Fibroblast of skin of scalp (primary cell): ENCODE results near the gene CUX1.
"Not testable (repeated sequence)": the region's sequence is repeated elsewhere in the genome, so short reads cannot be mapped to it uniquely, and the experiment has no call there.

Experiments
- DNase-seq: peaks from one replicate; pipeline ENCODE4 v3.0.0-alpha.2; 2013

CUX1 gene

DNA sequence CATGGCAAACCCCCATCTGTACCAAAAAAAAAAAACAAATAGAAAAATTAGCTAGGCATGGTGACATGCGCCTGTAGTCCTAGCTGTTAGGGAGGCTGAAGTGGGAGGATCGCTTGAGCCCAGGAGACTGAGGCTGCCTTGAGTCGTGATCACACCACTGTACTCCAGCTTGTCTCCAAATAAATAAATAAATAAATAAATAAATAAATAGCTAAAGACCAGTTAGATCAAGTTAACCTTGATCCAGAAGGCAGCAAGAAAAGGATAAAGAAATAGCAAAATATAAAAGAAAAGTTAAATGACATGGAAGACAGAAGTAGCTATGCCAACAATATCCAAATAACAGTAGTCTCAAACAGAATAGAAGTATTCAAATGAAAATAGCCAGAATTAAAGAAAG is 337.0 kb downstream of the CUX1 start:
- DNase-seq: no peak

DNA sequence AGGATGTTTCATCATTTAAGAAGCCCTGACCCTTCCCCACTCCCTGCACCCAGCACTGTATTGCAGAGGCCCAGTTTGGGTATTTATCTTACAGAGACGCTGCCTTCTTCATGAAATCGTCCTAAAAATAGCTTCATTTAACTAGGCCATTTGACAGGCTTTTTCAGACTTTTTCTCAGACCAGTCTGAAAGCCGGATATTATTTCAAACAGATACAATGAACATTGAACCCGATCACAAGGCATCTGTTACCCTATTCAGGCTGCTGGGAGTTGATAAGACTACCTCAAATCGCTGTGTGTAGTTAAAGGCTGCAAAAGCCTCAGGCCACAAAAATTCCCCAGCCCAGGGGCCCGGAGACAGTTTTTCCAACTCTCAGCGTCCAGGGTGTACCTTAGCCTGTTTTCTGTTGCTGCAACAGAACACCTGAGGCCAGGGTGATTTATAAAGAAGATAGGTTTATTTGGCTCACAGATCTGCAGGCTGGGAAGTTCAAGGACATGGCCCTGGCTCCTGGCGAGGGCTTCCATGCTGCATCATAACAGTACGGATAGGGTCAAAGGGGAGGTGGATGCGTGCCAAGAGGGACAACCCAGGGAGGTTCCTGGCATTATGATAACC is 338.5 kb downstream of the CUX1 start:
- no peak for DNase-seq

DNA sequence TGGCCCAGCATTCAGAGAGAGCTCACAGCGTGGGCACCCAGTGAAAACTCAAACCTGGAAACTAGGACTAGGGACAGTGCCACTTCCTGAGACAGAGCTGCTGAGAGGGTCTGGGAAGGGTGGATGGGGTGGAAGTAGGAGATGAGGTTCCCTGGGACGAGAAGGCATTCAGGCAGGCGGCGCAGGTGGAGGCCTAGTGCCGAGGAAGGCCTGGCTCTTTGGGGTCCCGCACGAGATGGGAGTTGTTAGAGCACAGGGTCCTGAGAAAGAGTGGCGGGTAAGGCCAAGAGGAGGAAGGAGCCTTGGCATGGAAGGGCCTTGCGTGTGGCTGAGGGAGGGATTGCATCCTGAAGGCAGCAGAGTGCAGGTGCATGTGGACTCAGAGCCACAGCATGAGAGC is 339.4 kb downstream of the CUX1 start:
- DNase-seq: no peak

DNA sequence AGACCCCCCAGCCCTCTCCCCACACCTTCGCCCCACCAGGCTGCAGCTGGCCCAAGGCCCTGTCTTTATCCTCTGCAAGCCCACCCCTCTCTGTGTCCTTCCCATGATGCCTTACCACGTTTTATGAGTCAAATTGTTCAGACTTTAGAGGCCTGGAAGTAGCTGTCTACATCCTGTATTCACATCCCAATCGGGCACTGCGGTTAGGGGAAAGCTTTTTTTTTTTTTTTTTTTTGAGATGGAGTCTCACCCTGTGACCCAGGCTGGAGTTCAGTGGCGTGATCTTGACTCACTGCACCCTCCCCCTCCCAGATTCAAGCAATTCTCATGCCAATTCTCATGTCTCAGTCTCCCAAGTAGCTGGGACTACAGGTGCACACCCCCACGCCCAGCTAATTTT is 347.7 kb downstream of the CUX1 start:
- no peak for DNase-seq

- DNase-seq: no peak
Observed at GRCh38 chr7:102167254-102167653, 349.8 kb downstream of the CUX1 start.

- peak; percentile 23 for DNase-seq
Observed at GRCh38 chr7:102169651-102170392, 352.4 kb downstream of the CUX1 start.

DNA sequence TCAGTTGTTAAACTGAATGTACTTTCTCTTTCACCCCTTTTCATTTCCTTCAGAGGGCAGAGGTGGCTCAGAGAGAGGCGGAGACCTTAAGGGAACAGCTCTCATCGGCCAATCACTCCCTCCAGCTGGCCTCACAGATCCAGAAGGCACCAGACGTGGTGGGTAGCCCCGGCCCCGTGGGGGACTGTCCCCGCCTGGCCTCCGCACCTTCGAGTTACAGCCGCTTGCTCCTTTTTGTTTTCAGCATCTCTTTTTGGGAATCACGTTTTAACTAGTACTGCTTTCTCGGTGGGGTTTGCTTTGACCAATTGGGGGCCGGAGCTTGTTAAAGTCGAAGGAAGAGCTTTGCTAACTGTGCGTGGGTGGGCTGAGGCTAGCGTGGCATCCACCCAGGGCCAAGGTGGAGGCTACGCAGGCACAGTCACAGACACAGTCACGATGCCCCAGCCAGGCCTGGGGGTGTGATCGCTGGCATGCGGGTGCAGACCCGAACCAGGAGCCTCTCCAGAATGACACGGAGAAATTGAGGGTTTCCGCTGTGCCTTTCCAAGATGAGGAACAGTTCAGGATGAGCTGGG is 353.1 kb downstream of the CUX1 start:
- DNase-seq: no peak

GRCh38 chr7:102173669-102174068 is 356.2 kb downstream of the CUX1 start:
- no peak for DNase-seq

DNA sequence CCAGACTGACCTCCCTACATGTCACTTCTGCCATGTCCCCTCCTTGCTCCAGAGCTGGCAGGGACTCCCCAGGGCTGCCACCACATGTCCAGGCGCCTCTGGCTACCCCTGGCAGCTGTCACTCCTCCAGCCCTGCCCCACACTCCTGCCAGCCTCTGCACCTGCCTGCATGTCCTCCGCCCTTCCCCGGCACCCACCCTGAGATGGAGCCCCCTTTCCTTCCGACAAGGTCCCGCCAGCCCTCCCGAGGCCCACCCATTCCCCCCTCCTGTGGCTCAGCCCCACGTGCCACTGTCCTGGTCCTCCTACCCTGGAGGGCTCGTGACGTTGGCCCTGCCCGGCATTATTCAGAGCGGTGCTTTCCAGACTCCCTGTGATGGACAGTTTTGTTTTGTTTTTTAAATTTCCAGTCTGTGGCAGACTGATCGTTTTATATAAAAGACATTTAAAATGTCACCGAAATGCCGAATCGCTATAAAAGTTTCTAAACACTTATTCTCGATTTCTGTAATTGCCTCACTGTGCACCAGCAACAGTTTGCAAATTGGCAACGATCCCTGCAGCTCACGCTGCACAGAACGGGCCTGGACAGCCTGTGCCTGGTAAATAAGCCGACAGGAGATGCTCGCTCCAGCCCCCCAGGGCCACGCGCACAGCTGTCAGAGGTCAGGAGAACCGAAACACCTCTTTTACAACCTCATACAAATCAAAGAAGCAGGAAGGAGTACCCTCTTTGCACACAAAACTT is 358.2 kb downstream of the CUX1 start:
- DNase-seq: no peak

DNA sequence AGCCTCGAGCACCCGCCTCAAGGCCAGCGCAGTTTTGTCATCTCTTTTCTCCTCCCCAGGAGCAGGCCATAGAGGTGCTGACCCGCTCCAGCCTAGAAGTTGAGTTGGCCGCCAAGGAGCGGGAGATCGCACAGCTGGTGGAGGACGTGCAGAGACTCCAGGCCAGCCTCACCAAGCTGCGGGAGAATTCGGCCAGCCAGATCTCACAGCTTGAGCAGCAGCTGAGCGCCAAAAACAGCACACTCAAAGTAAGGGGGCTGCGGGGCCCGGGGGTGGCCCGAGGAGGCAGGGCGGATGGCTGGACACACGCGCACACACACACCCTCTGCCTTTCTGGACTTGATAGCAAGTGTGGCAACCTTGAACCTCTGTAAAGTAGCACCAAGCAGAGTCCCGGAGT is 361.0 kb downstream of the CUX1 start:
- DNase-seq: no peak

GRCh38 chr7:102180727-102181126 is 363.3 kb downstream of the CUX1 start:
- DNase-seq: no peak

DNA sequence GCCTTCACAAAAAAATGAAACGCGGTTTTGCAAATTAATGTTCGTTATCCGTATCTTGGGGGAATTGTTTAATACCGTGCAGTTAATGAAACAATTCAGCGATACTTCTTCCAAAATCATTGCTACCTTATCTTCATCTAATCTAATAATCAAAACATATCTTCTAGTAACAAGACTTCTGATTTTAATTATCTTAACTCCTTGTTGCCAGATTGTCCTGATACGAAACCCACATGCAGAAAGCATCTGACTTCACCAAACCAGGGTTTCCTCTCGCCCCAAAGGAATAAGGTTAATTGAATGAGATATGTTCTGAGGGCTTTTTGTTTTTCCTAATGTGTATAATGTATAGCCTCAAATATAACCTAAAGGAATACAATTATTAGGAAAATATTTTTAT is 364.1 kb downstream of the CUX1 start:
- DNase-seq: no peak

- no peak for DNase-seq
Observed at GRCh38 chr7:102182016-102182415, 364.6 kb downstream of the CUX1 start.

GRCh38 chr7:102183848-102184247 is 366.4 kb downstream of the CUX1 start:
- not testable (repeated sequence) for DNase-seq

DNA sequence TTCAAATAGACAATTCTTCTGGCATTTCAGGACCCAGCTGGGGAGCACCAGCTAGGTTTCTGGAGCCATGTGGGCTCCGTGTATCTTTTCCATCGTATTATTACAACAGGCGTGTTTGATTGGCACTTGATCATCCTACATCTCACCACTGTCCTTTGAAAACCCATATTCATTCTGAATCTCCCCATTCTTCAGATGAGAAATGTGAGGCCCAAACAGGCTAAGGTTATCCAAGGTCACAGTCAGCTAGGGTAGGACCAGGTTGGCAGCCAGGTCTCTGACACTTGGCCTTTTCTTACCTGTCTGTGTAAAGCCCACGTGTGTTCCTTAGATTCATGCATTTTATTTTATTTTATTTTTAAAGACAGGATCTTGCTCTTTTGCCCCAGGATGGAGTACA is 366.9 kb downstream of the CUX1 start:
- DNase-seq: no peak

DNA sequence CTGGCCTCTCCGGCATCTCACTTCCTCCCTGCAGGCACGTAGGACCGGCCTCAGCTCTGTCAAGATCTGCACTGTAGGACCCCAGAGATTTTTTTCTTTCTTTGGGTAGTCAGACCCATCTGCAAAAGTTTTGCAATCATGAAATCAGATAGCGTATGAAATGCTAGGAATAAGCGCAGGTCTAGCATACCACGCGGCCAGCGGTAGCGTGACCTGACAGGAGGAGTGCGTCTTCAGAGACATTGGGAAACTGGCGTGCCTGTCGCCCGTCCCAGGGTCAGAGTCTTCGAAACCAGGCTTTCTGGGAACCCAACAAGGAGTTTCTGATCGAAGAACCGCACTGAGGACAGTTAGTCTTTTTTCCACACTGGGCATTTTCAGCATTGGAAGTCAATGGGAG is 368.4 kb downstream of the CUX1 start:
- no peak for DNase-seq

DNA sequence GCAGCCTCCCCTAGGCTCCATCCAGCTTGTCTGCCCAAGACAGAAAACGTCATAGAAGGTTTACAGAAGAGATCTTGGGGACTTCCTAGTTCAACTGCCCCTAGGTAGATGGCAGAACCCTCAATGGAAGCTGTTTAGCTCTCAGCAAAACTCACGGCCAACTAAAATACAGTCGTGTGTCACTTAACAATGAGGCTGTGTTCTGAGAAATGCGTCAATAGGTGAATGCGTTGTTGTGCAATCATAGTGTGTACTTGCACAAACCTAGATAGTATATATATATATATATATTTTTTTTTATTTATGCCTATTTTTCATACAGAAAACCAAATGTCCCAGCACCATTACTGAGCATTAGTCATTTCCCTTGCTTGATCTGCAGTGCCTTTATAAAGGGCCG is 368.9 kb downstream of the CUX1 start:
- no peak for DNase-seq

DNA sequence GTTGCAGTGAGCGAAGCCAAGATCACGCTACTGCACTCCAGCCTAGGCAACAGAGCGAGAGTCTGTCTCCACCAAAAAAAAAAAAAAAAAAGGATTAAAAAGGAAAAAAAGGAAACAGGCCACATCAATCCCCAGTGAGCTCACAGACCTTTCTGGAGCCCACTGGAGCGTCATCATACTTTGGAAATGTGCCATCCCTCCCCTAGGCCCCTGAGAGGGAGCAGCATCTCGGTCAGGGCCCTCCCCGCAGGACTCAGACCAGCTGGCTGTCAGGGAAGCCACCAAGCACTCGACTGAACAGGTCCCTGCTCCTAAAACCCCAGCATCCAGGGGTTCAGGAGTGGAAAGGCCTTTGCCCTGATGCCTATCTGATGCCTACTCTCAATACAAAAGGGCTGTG is 371.3 kb downstream of the CUX1 start:
- peak; percentile 6 for DNase-seq

- no peak for DNase-seq
Observed at GRCh38 chr7:102189756-102190155, 372.3 kb downstream of the CUX1 start.

- no peak for DNase-seq
Observed at GRCh38 chr7:102190776-102191350, 373.4 kb downstream of the CUX1 start.

GRCh38 chr7:102191556-102192379 is 374.3 kb downstream of the CUX1 start:
- DNase-seq: no peak

- no peak for DNase-seq
Observed at GRCh38 chr7:102192790-102193189, 375.4 kb downstream of the CUX1 start.
